Fibroblast of peridontal ligament (primary cell): ENCODE measurements around the gene CXCL3.

Source experiments
- DNase-seq: peaks from one replicate; pipeline ENCODE4 v3.0.0-alpha.2; 2010; ENCODE audit errors: extremely low read depth

CXCL3 gene

GRCh38 chr4:74014332-74014731 is 24.2 kb downstream of the CXCL3 start:
- DNase-seq, result peak; percentile 13

- DNase-seq, result no peak
These were observed 25.2 kb downstream of the CXCL3 start for GRCh38 chr4:74013264-74013663.

- no peak for DNase-seq
These were observed 26.4 kb downstream of the CXCL3 start for GRCh38 chr4:74012130-74012529.

GRCh38 chr4:74009307-74009706 is 29.2 kb downstream of the CXCL3 start:
- no peak for DNase-seq

- DNase-seq, result peak; percentile 62
These were observed 32.4 kb downstream of the CXCL3 start for GRCh38 chr4:74006009-74006476.

- no peak for DNase-seq
These were observed 33.0 kb downstream of the CXCL3 start for GRCh38 chr4:74005528-74005927.

- no peak for DNase-seq
These were observed 33.8 kb downstream of the CXCL3 start for GRCh38 chr4:74004668-74005067.

GRCh38 chr4:74000301-74000700 is 38.2 kb downstream of the CXCL3 start:
- DNase-seq, result no peak

GRCh38 chr4:73998040-73999011 is 40.2 kb downstream of the CXCL3 start, which contains the start of gene CXCL5:
Gene CXCL5, minus strand, starts transcription at chr4:73998677. Its CDS starts 96 bp downstream, at chr4:73998581.
- peak; percentile 43 for DNase-seq

- DNase-seq, result no peak
These were observed 46.4 kb downstream of the CXCL3 start for GRCh38 chr4:73992050-73992449.

- no peak for DNase-seq
These were observed 46.8 kb downstream of the CXCL3 start for GRCh38 chr4:73991742-73992000.

- DNase-seq, result no peak
These were observed 47.3 kb downstream of the CXCL3 start for GRCh38 chr4:73990988-73991741.

- DNase-seq, result no peak
These were observed 48.6 kb downstream of the CXCL3 start for GRCh38 chr4:73989928-73990327.

- no peak for DNase-seq
These were observed 49.5 kb downstream of the CXCL3 start for GRCh38 chr4:73989031-73989430.

- DNase-seq, result no peak
These were observed 50.4 kb downstream of the CXCL3 start, which contains the start of gene PPBP for GRCh38 chr4:73988061-73988460. Gene PPBP, minus strand, starts transcription at chr4:73988190. Its CDS starts 87 bp downstream, at chr4:73988103.
